ENCODE measurements around the gene MCEE. TPM values are rescaled to one million over a fixed set of nuclear protein-coding genes. Genes with fewer than 3 reads are reported as not detected.
"Not testable (repeated sequence)": the region's sequence is repeated elsewhere in the genome, so short reads cannot be mapped to it uniquely, and the experiment has no call there.

The MCEE gene
- total RNA-seq (ENCODE audit: unreplicated experiment) = 11.5 TPM
- long read RNA-seq, partial matches to known transcripts = 0 of 11 reads
- long read RNA-seq, other reads (novel, unspliced or antisense) = 7 of 11 reads

GRCh38 chr2:71130152-71130904, at the start of gene MCEE, which contains the start of gene MPHOSPH10:
TSS of gene MCEE (minus strand) at chr2:71130229. CDS start at chr2:71130219, 10 bp downstream.
TSS of gene MPHOSPH10 (plus strand) at chr2:71130634. CDS start at chr2:71130666, 32 bp downstream.
- peak; percentile 90 for DNase-seq
- H3K4me3 Mint-ChIP-seq (ENCODE audit: unreplicated experiment) = no peak within 1 kb of the TSS
- no peak within 1 kb of the TSS for H3K27ac Mint-ChIP-seq (ENCODE audit: unreplicated experiment)
- H3K27me3 Mint-ChIP-seq (ENCODE audit: unreplicated experiment) = peaks cover 2% of the 10 kb centered on the region
- no peaks in the 10 kb centered on the region for H3K36me3 Mint-ChIP-seq (ENCODE audit: unreplicated experiment)
- peaks cover 2% of the 10 kb centered on the region for H3K9me3 Mint-ChIP-seq (ENCODE audit: unreplicated experiment)
- no peak for TF ChIP-seq CTCF (IDR thresholded peaks at IDR 0.05; ENCODE audit: partially characterized antibody, unreplicated experiment)
- peaks cover 3% of the 10 kb centered on the region for H3K4me1 Mint-ChIP-seq (ENCODE audit: low read depth, unreplicated experiment)

GRCh38 chr2:71178836-71179235, 48.8 kb upstream of the MCEE start:
- H3K36me3 Mint-ChIP-seq (ENCODE audit: unreplicated experiment); H3K4me3 Mint-ChIP-seq (ENCODE audit: unreplicated experiment); H3K27ac Mint-ChIP-seq (ENCODE audit: unreplicated experiment); H3K9me3 Mint-ChIP-seq (ENCODE audit: unreplicated experiment); H3K27me3 Mint-ChIP-seq (ENCODE audit: unreplicated experiment); DNase-seq: not testable (repeated sequence)
- peaks cover 49% of the 10 kb centered on the region for H3K4me1 Mint-ChIP-seq (ENCODE audit: low read depth, unreplicated experiment)

GRCh38 chr2:71174207-71174606, 44.2 kb upstream of the MCEE start:
- H3K4me1 Mint-ChIP-seq (ENCODE audit: low read depth, unreplicated experiment) = peaks cover 43% of the 10 kb centered on the region
- peaks cover 2% of the 10 kb centered on the region for H3K9me3 Mint-ChIP-seq (ENCODE audit: unreplicated experiment)
- H3K36me3 Mint-ChIP-seq (ENCODE audit: unreplicated experiment) = no peaks in the 10 kb centered on the region
- peaks cover 5% of the 10 kb centered on the region for H3K27me3 Mint-ChIP-seq (ENCODE audit: unreplicated experiment)
- TF ChIP-seq CTCF (IDR thresholded peaks at IDR 0.05; ENCODE audit: partially characterized antibody, unreplicated experiment) = no peak
- peak overlapping the region; percentile 91 for H3K27ac Mint-ChIP-seq (ENCODE audit: unreplicated experiment)
- no peak overlapping the region for H3K4me3 Mint-ChIP-seq (ENCODE audit: unreplicated experiment)
- DNase-seq = no peak

- no peak for DNase-seq
- TF ChIP-seq CTCF (IDR thresholded peaks at IDR 0.05; ENCODE audit: partially characterized antibody, unreplicated experiment) = no peak
- Mint-ChIP-seq H3K27me3 (ENCODE audit: unreplicated experiment) (peaks cover 5% of the 10 kb centered on the region), H3K4me3 (ENCODE audit: unreplicated experiment) (peak overlapping the region; percentile 25), H3K36me3 (ENCODE audit: unreplicated experiment) (no peaks in the 10 kb centered on the region), H3K4me1 (ENCODE audit: low read depth, unreplicated experiment) (peaks cover 36% of the 10 kb centered on the region), H3K27ac (ENCODE audit: unreplicated experiment) (no peak overlapping the region), H3K9me3 (ENCODE audit: unreplicated experiment) (peaks cover 2% of the 10 kb centered on the region)
These were observed 43.1 kb upstream of the MCEE start for GRCh38 chr2:71173096-71173495.

- H3K36me3 Mint-ChIP-seq (ENCODE audit: unreplicated experiment) = no peaks in the 10 kb centered on the region
- no peak overlapping the region for H3K4me3 Mint-ChIP-seq (ENCODE audit: unreplicated experiment)
- no peak for DNase-seq
- peaks cover 1% of the 10 kb centered on the region for H3K9me3 Mint-ChIP-seq (ENCODE audit: unreplicated experiment)
- H3K27me3 Mint-ChIP-seq (ENCODE audit: unreplicated experiment) = peaks cover 3% of the 10 kb centered on the region
- H3K4me1 Mint-ChIP-seq (ENCODE audit: low read depth, unreplicated experiment) = peaks cover 22% of the 10 kb centered on the region
- H3K27ac Mint-ChIP-seq (ENCODE audit: unreplicated experiment) = no peak overlapping the region
- TF ChIP-seq CTCF (IDR thresholded peaks at IDR 0.05; ENCODE audit: partially characterized antibody, unreplicated experiment) = no peak
These were observed 36.8 kb upstream of the MCEE start for GRCh38 chr2:71166812-71167211.
